MCF 10A (cell line): Measurements from ENCODE around the gene MTG2. TPM values are rescaled to one million over a fixed set of nuclear protein-coding genes. Genes with fewer than 3 reads are reported as not detected.

Experiments
- BruUV-seq: library from RNA; stranded (reverse); fragments of 400-500 nt; replicated peaks from 2 replicates; lab custom pipeline; 2021; lab: Mats Ljungman, UMichigan
- CTCF ChIA-PET: fragments of 300-600 bp; sonication (Branson Sonifier 250); formaldehyde crosslinking; extraction: SDS; loops from one replicate; lab custom pipeline; 2021; ENCODE audit warnings: antibody characterized with exemption, inconsistent platforms; lab: Yijun Ruan, JAX
- POLR2A ChIA-PET: fragments of 300-600, 350-650 bp; sonication (Branson Sonifier 250); formaldehyde crosslinking; extraction: SDS; loops from one replicate; lab custom pipeline; 2020; ENCODE audit warnings: antibody characterized with exemption, inconsistent platforms; lab: Yijun Ruan, JAX
- DNase-seq: peaks from one replicate; pipeline ENCODE4 v3.0.0-alpha.2; 2018; ENCODE audit not compliant: unreplicated experiment
- H3K27ac Mint-ChIP-seq: one replicate; pipeline ENCODE4 v1.8.0; 2022; ENCODE audit warnings: mild to moderate bottlenecking, low read depth, mixed read lengths; ENCODE audit not compliant: unreplicated experiment
- H3K27me3 Mint-ChIP-seq: one replicate; pipeline ENCODE4 v1.8.0; 2022; ENCODE audit warnings: mixed read lengths; ENCODE audit not compliant: insufficient read depth, unreplicated experiment
- H3K36me3 Mint-ChIP-seq: one replicate; pipeline ENCODE4 v1.8.0; 2022; ENCODE audit warnings: mild to moderate bottlenecking, moderate library complexity, mixed read lengths; ENCODE audit not compliant: insufficient read depth, unreplicated experiment
- H3K4me1 Mint-ChIP-seq: one replicate; pipeline ENCODE4 v1.8.0; 2022; ENCODE audit warnings: mixed read lengths; ENCODE audit not compliant: insufficient read depth, unreplicated experiment
- H3K4me3 Mint-ChIP-seq: one replicate; pipeline ENCODE4 v1.8.0; 2022; ENCODE audit warnings: mild to moderate bottlenecking, moderate library complexity, mixed read lengths; ENCODE audit not compliant: unreplicated experiment
- H3K9me3 Mint-ChIP-seq: one replicate; pipeline ENCODE4 v1.8.0; 2022; ENCODE audit warnings: mixed read lengths; ENCODE audit not compliant: unreplicated experiment
- intact Hi-C: fragments of 100-400 bp; cut with micrococcal nuclease; formaldehyde crosslinking; loops from 2 replicates; pipeline ENCODE4 v1.14.1; 2022
- total RNA-seq: library from RNA; stranded (reverse); gene quantifications from 2 replicates; pipeline ENCODE4 v1.2.3, GENCODE V29; 2022
- TF ChIP-seq, protein P1 (sequence below): fragments of 200-600 bp; IDR thresholded peaks from one replicate; pipeline ENCODE4 v1.8.0; 2022; ENCODE audit warnings: antibody characterized with exemption, mild to moderate bottlenecking; ENCODE audit not compliant: unreplicated experiment

MTG2 gene
- total RNA-seq, 1 experiment from 2014 or later, result 61.0 TPM

DNA sequence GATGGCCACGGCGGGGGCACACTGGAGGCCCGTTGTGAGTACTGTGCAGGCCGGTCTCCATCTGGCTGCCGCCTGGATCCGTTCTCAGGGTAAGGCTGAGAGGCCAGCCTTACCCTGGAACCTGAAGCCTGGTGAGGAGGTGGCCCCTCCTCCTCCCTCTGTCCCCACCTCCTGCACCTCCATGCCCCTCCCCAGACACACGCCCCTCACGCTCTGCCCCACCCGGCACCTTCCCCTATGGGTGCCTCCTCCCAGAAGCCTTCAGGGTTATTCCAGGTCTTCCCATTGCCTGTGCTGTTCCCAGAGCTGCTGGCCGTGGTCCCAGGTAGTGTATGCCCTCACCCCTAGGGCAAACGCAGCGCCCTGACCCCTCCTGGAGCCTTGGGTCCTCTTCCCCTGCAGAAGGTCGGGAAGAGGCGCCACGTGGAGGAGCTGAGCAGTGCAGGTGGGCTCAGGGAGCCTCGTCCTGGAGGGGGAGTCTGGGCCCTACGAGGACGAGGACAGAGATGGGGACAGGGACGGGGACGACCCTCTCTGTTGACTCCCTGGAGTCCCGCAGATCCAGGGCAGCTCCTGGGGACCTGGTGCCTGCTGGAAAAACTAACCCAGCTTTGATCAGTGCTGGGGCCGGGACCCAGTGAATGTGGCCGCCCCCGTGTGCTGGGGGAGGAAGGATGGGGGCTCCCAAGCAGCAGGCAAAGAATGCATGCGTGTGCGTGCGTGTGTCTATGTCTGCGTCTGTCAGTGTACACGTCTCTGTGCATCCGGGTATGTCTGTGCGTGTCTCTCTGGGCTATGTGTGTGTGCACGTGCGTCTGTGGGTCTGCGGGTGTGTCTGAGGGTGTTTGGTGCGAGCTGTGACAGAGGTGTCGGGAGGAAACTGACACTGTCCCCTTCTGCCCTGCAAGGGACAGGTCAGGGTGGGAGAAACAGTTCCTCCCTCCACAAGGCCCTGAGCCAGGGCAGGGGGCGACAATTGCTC is 45.4 kb downstream of the MTG2 start:
- H3K4me3 Mint-ChIP-seq, result no peak overlapping the region
- H3K36me3 Mint-ChIP-seq, result no peaks in the 10 kb centered on the region
- no TSS peak for BruUV-seq
- ChIA-PET CTCF (no interaction called here), POLR2A (no interaction called here)
- H3K27ac Mint-ChIP-seq, result no peak overlapping the region
- no peak for DNase-seq
- H3K4me1 Mint-ChIP-seq, result no peaks in the 10 kb centered on the region
- intact Hi-C loops, result no loop called here
- no peaks in the 10 kb centered on the region for H3K9me3 Mint-ChIP-seq
- TF ChIP-seq, protein P1, sequence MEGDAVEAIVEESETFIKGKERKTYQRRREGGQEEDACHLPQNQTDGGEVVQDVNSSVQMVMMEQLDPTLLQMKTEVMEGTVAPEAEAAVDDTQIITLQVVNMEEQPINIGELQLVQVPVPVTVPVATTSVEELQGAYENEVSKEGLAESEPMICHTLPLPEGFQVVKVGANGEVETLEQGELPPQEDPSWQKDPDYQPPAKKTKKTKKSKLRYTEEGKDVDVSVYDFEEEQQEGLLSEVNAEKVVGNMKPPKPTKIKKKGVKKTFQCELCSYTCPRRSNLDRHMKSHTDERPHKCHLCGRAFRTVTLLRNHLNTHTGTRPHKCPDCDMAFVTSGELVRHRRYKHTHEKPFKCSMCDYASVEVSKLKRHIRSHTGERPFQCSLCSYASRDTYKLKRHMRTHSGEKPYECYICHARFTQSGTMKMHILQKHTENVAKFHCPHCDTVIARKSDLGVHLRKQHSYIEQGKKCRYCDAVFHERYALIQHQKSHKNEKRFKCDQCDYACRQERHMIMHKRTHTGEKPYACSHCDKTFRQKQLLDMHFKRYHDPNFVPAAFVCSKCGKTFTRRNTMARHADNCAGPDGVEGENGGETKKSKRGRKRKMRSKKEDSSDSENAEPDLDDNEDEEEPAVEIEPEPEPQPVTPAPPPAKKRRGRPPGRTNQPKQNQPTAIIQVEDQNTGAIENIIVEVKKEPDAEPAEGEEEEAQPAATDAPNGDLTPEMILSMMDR, result no peak
- peaks cover 38% of the 10 kb centered on the region for H3K27me3 Mint-ChIP-seq

DNA sequence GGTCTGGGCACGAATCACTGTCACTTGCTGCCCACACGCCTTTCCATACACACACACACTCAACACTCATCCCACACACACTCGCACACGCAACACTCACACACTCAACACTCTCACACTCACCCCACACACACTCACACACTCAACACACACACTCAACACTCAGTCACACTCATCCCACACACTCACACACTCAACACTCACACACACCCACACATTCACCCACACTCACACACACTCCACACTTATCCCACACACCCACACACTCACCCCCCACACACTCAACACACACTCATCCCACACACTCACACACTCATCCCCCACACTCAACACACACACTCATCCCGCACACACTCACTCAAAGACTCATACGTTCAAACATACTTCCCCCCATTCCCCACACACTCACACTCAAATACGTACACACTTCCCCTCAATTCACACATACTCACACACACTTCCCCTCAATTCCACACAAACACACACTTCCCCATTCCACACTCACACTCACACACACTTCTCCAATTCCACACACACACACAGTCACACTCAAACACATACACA is 46.2 kb downstream of the MTG2 start:
- no peak overlapping the region for H3K27ac Mint-ChIP-seq
- H3K4me1 Mint-ChIP-seq, result no peaks in the 10 kb centered on the region
- no peak for DNase-seq
- ChIA-PET POLR2A (no interaction called here), CTCF (no interaction called here)
- intact Hi-C loops, result no loop called here
- no peak overlapping the region for H3K4me3 Mint-ChIP-seq
- H3K36me3 Mint-ChIP-seq, result no peaks in the 10 kb centered on the region
- BruUV-seq, result no TSS peak
- TF ChIP-seq, protein P1, result no peak
- H3K27me3 Mint-ChIP-seq, result peaks cover 30% of the 10 kb centered on the region
- H3K9me3 Mint-ChIP-seq, result no peaks in the 10 kb centered on the region

DNA sequence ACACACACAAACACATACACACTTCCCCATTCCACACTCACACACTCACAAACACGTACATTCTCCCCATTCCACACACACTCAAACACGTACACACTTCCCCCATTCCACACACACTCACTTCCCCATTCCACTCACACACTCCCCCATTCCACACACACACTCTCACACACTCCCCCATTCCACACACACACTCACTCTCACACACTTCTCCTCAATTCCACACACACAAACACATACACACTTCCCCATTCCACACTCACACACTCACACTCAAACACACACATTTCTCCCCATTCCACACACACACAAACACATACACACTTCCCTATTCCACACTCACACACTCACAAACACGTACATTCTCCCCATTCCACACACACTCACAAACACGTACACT is 46.8 kb downstream of the MTG2 start:
- H3K4me1 Mint-ChIP-seq, result no peaks in the 10 kb centered on the region
- POLR2A ChIA-PET, result no interaction called here
- no peak overlapping the region for H3K27ac Mint-ChIP-seq
- DNase-seq, result no peak
- H3K4me3 Mint-ChIP-seq, result no peak overlapping the region
- H3K27me3 Mint-ChIP-seq, result peaks cover 24% of the 10 kb centered on the region
- no peaks in the 10 kb centered on the region for H3K36me3 Mint-ChIP-seq
- TF ChIP-seq, protein P1, result no peak
- no TSS peak for BruUV-seq
- H3K9me3 Mint-ChIP-seq, result no peaks in the 10 kb centered on the region
- intact Hi-C loops, result no loop called here
- CTCF ChIA-PET, result no interaction called here

DNA sequence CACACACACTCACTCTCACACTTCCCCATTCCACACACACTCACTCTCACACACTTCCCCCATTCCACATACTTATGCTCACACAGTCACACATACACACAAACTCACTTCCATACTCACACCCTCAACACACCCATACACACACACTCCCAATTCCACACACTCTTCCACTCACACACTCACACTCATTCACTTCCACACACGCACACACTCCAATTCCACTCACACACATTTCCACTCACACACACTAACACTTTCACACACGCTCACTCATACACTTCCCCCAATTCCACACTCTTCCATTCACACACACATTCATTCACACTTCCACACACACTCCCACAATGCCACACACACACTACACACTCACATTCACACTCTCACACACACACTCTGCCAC is 47.4 kb downstream of the MTG2 start:
- Mint-ChIP-seq H3K36me3 (no peaks in the 10 kb centered on the region), H3K4me1 (no peaks in the 10 kb centered on the region), H3K4me3 (no peak overlapping the region), H3K27ac (no peak overlapping the region), H3K9me3 (no peaks in the 10 kb centered on the region), H3K27me3 (peaks cover 18% of the 10 kb centered on the region)
- TF ChIP-seq, protein P1, result no peak
- ChIA-PET CTCF (interaction anchor here (1.0 kb wide), 1 partner anchor 88 kb away, joined by 3 read pairs; no protein-coding TSS in a partner anchor), POLR2A (no interaction called here)
- intact Hi-C loops, result no loop called here
- no TSS peak for BruUV-seq
- no peak for DNase-seq
